GM21723 (cell line): ENCODE data around the gene OMD.
A peak's percentile ranks its signal among the peaks of the same experiment; 100 is the strongest.
"Not testable (repeated sequence)": the region's sequence is repeated elsewhere in the genome, so short reads cannot be mapped to it uniquely, and the experiment has no call there.

Source experiments
- ATAC-seq: cut with Tn5 transposase; IDR thresholded peaks from one replicate; pipeline ENCODE4 v1.9.1; 2021; ENCODE audit warnings: mild to moderate bottlenecking, moderate library complexity; ENCODE audit not compliant: unreplicated experiment

The OMD gene

GRCh38 chr9:92414566-92414965 lies 9.7 kb downstream of the OMD start:
- ATAC-seq, result no peak

- not testable (repeated sequence) for ATAC-seq
Measured at GRCh38 chr9:92411157-92411556, 13.1 kb downstream of the OMD start.

GRCh38 chr9:92408747-92409478 lies 15.4 kb downstream of the OMD start:
- no peak for ATAC-seq

- no peak for ATAC-seq
Measured at GRCh38 chr9:92407818-92408217, 16.5 kb downstream of the OMD start.

- peak; percentile 55 for ATAC-seq
Measured at GRCh38 chr9:92406477-92406876, 17.8 kb downstream of the OMD start.

GRCh38 chr9:92405818-92406217 lies 18.5 kb downstream of the OMD start:
- no peak for ATAC-seq

GRCh38 chr9:92404042-92404836 lies 20.0 kb downstream of the OMD start, which contains the start of gene OGN:
OGN (minus strand) TSS chr9:92404578; CDS start chr9:92403407, 1,171 bp downstream.
- ATAC-seq, result no peak

- no peak for ATAC-seq
Measured at GRCh38 chr9:92402826-92403745, 21.2 kb downstream of the OMD start.

- no peak for ATAC-seq
Measured at GRCh38 chr9:92402360-92402759, 21.9 kb downstream of the OMD start.

GRCh38 chr9:92397853-92398252 lies 26.4 kb downstream of the OMD start:
- no peak for ATAC-seq

GRCh38 chr9:92395617-92396016 lies 28.7 kb downstream of the OMD start:
- no peak for ATAC-seq

GRCh38 chr9:92393686-92394085 lies 30.6 kb downstream of the OMD start:
- ATAC-seq, result no peak

GRCh38 chr9:92392690-92393089 lies 31.6 kb downstream of the OMD start:
- no peak for ATAC-seq

GRCh38 chr9:92385953-92386352 lies 38.3 kb downstream of the OMD start:
- no peak for ATAC-seq

GRCh38 chr9:92385477-92385876 lies 38.8 kb downstream of the OMD start:
- no peak for ATAC-seq

- no peak for ATAC-seq
Measured at GRCh38 chr9:92385001-92385400, 39.3 kb downstream of the OMD start.

- ATAC-seq, result no peak
Measured at GRCh38 chr9:92384375-92384774, 39.9 kb downstream of the OMD start.

GRCh38 chr9:92381775-92382174 lies 42.5 kb downstream of the OMD start:
- no peak for ATAC-seq

GRCh38 chr9:92380603-92381002 lies 43.7 kb downstream of the OMD start:
- no peak for ATAC-seq

GRCh38 chr9:92378865-92379560 lies 45.3 kb downstream of the OMD start:
- ATAC-seq, result no peak

GRCh38 chr9:92377876-92378275 lies 46.4 kb downstream of the OMD start:
- ATAC-seq, result no peak
